B cell (primary cell): ENCODE data around the gene NT5M. TPM values are rescaled to one million over a fixed set of nuclear protein-coding genes. Genes with fewer than 3 reads are reported as not detected.

ENCODE experiments used
- ATAC-seq: fragments of 200-7000 bp; cut with Tn5 transposase; one replicate; pipeline ENCODE4 v1.10.0; 2021; ENCODE audit warnings: low read depth, mild to moderate bottlenecking, moderate number of reproducible peaks, moderate library complexity
- CTCF ChIA-PET: fragments of 350-600 bp; sonication (Branson Sonifier 250); formaldehyde crosslinking; loops from one replicate; lab custom pipeline; 2021; ENCODE audit warnings: antibody characterized with exemption, inconsistent platforms; lab: Charles Lee
- POLR2A ChIA-PET: fragments of 350-600 bp; sonication (Branson Sonifier 250); formaldehyde crosslinking; loops from one replicate; lab custom pipeline; 2021; ENCODE audit warnings: antibody characterized with exemption; lab: Charles Lee
- DNase-seq: peaks from one replicate; pipeline ENCODE4 v3.0.0; 2013
- H2AFZ ChIP-seq: 2 replicates; pipeline ENCODE4 v1.6.1; 2012; ENCODE audit warnings: mild to moderate bottlenecking, low read depth, low read length; ENCODE audit not compliant: insufficient read depth, poor library complexity, severe bottlenecking
- H3K27ac ChIP-seq, 2 donors: 1 replicate in 1 of 2; 2 replicates in 1 of 2; pipeline ENCODE4 v1.5.1; 2012 to 2013; ENCODE audit warnings: low read length in 2 of 2, mild to moderate bottlenecking in 2 of 2, moderate library complexity in 1 of 2
- H3K27me3 ChIP-seq, 4 experiments: fragments of 200-600 bp in 1 of 4; sonication (generic) in 1 of 4; replicated peaks in 1 of 4; 1 replicate in 2 of 4; 2 replicates in 2 of 4; pipeline versions ENCODE4 v1.6.1 to v1.7.0; 2013 to 2016; ENCODE audit warnings: low read length in 3 of 4, mild to moderate bottlenecking in 2 of 4, mixed read lengths in 1 of 4, moderate library complexity in 1 of 4; ENCODE audit not compliant: insufficient read depth in 4 of 4, control insufficient read depth in 3 of 4; ENCODE audit errors: control extremely low read depth in 1 of 4
- H3K36me3 ChIP-seq, 2 experiments: replicated peaks in 1 of 2; 1 replicate in 1 of 2; 2 replicates in 1 of 2; pipeline versions ENCODE4 v1.6.1 to v1.7.1; 2013; ENCODE audit warnings: low read length in 1 of 2; ENCODE audit not compliant: insufficient read depth in 2 of 2, control insufficient read depth in 1 of 2; ENCODE audit errors: control extremely low read depth in 1 of 2, extremely low read depth in 1 of 2
- H3K4me1 ChIP-seq, 2 donors: fragments of 200-600 bp in 1 of 2; sonication (generic) in 1 of 2; 1 replicate in 1 of 2; 2 replicates in 1 of 2; pipeline versions ENCODE4 v1.5.1 to v1.6.1; 2013 to 2017; ENCODE audit warnings: low read length in 2 of 2; ENCODE audit not compliant: control insufficient read depth in 2 of 2, insufficient read depth in 2 of 2
- H3K4me2 ChIP-seq: replicated peaks from 2 replicates; pipeline ENCODE3; 2012; ENCODE audit warnings: mild to moderate bottlenecking, low read depth, low read length; ENCODE audit not compliant: poor library complexity, severe bottlenecking
- H3K4me3 ChIP-seq, 5 experiments: fragments of 200-600 bp in 1 of 5; sonication (generic) in 1 of 5; 1 replicate in 3 of 5; 2 replicates in 2 of 5; pipeline versions ENCODE4 v1.5.1 to v1.7.0; 2011 to 2016; ENCODE audit warnings: low read length in 4 of 5, mild to moderate bottlenecking in 4 of 5, low read depth in 2 of 5, control low read depth in 1 of 5, moderate library complexity in 1 of 5; ENCODE audit not compliant: insufficient read depth in 1 of 5; ENCODE audit errors: control extremely low read depth in 1 of 5, extremely low read depth in 1 of 5
- H3K79me2 ChIP-seq: fragments of 200-600 bp; sonication (generic); one replicate; pipeline ENCODE4 v1.6.0; 2016; ENCODE audit warnings: low read length; ENCODE audit not compliant: control insufficient read depth, insufficient read depth
- H3K9ac ChIP-seq: fragments of 200-600 bp; sonication (generic); 2 replicates; pipeline ENCODE4 v1.6.1; 2017; ENCODE audit warnings: mild to moderate bottlenecking, low read length, moderate library complexity
- H3K9me3 ChIP-seq, 3 donors: one replicate each; pipeline versions ENCODE4 v1.6.1 to v1.7.1; 2013; ENCODE audit warnings: low read length in 2 of 3; ENCODE audit not compliant: control insufficient read depth in 2 of 3, insufficient read depth in 1 of 3; ENCODE audit errors: control extremely low read depth in 1 of 3
- H4K20me1 ChIP-seq: 2 replicates; pipeline ENCODE4 v1.6.0; 2012; ENCODE audit warnings: mild to moderate bottlenecking, low read length; ENCODE audit not compliant: insufficient read depth, control insufficient read depth, poor library complexity, severe bottlenecking
- H3K27ac Mint-ChIP-seq: one replicate; pipeline ENCODE4 v1.8.0; 2021; ENCODE audit warnings: mixed read lengths
- H3K27me3 Mint-ChIP-seq: one replicate; pipeline ENCODE4 v1.8.0; 2021; ENCODE audit warnings: mixed read lengths
- H3K4me1 Mint-ChIP-seq: one replicate; pipeline ENCODE4 v1.8.0; 2021; ENCODE audit warnings: mixed read lengths
- H3K4me3 Mint-ChIP-seq: one replicate; pipeline ENCODE4 v1.8.0; 2021; ENCODE audit warnings: mixed read lengths
- H3K9me3 Mint-ChIP-seq: one replicate; pipeline ENCODE4 v1.8.0; 2022; ENCODE audit warnings: mixed read lengths; ENCODE audit not compliant: insufficient read depth
- EZH2 ChIP-seq: IDR thresholded peaks from 2 replicates; pipeline ENCODE4 v1.6.1; 2012; ENCODE audit warnings: borderline replicate concordance, low read depth, mild to moderate bottlenecking, moderate library complexity, low read length; ENCODE audit not compliant: insufficient read depth, poor library complexity, severe bottlenecking
- WGBS: methylation state at CpG from one replicate; pipeline ENCODE4 v1.1.5; 2013; ENCODE audit warnings: missing lambda C conversion rate; ENCODE audit not compliant: insufficient coverage; 5-methylcytosine and 5-hydroxymethylcytosine counted together
- intact Hi-C: fragments of 100-400 bp; cut with micrococcal nuclease; formaldehyde crosslinking; loops from one replicate; pipeline ENCODE4 v1.10.0; 2022
- polyA plus RNA-seq: library from polyadenylated mRNA; depleted of rRNA; stranded (reverse); fragments of >200 nt; gene quantifications from 2 replicates; pipeline ENCODE4 v1.2.3, GENCODE V29; 2012
- total RNA-seq, 2 donors: library from RNA; stranded (reverse); fragments of 120-200 nt in 1 of 2; gene quantifications; 1 replicate in 1 of 2; 2 replicates in 1 of 2; pipeline versions ENCODE4 v1.2.3 to v1.2.4, GENCODE V29; 2013 to 2022
- TF ChIP-seq, protein P1 (sequence below): fragments of 200-600 bp; IDR thresholded peaks from one replicate; pipeline ENCODE4 v1.8.0; 2022; ENCODE audit warnings: antibody characterized with exemption, mild to moderate bottlenecking

The NT5M gene
- total and polyA plus RNA-seq, 2 donors (not counting 1 experiment from before 2014, with no cell fraction given) = 0.40 to 0.47 TPM

DNA sequence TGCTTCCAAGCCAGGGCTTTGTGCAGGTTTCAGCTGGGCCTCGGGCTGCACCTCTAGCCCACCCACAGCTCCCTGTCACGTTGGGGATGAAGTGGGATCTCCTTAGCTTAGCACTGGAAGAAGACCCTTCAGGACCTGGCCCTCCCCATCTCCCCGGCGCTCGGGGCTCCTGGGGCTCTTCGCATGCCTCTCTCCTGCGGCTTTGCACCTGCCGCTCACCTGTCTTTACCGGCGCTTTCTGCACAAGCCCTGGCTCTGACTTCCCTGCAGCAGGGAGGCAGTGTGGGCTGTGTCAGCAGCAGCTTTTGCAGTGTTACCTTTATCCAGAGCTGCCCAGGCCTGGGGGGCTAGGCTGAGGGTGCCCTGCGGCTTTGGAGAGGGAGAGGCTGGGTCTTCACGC lies 52.3 kb downstream of the NT5M start:
- ATAC-seq (no peak), DNase-seq (no peak)
- ChIA-PET CTCF (interaction anchor here (0.6 to 9.0 kb wide), 25 partner anchors 9 to 564 kb away, joined by 3 to 124 read pairs (median 4); partner anchors contain the start of genes PEMT and RASD1), POLR2A (no interaction called here)
- no peaks in the 10 kb centered on the region for H3K79me2 ChIP-seq
- no peak overlapping the region for H2AFZ ChIP-seq
- Mint-ChIP-seq H3K4me1 (peaks cover 4% of the 10 kb centered on the region), H3K27ac (no peak overlapping the region), H3K9me3 (peaks cover 3% of the 10 kb centered on the region), H3K4me3 (no peak overlapping the region), H3K27me3 (no peaks in the 10 kb centered on the region)
- H3K9me3 ChIP-seq = peaks cover 0 to 2% (median 0%) of the 10 kb centered on the region in 3 donors
- peaks cover 3 to 7% of the 10 kb centered on the region in 2 donors for H3K4me1 ChIP-seq
- H3K4me2 ChIP-seq = peak overlapping the region; percentile 16
- no peak for TF ChIP-seq EZH2
- TF ChIP-seq, protein P1, sequence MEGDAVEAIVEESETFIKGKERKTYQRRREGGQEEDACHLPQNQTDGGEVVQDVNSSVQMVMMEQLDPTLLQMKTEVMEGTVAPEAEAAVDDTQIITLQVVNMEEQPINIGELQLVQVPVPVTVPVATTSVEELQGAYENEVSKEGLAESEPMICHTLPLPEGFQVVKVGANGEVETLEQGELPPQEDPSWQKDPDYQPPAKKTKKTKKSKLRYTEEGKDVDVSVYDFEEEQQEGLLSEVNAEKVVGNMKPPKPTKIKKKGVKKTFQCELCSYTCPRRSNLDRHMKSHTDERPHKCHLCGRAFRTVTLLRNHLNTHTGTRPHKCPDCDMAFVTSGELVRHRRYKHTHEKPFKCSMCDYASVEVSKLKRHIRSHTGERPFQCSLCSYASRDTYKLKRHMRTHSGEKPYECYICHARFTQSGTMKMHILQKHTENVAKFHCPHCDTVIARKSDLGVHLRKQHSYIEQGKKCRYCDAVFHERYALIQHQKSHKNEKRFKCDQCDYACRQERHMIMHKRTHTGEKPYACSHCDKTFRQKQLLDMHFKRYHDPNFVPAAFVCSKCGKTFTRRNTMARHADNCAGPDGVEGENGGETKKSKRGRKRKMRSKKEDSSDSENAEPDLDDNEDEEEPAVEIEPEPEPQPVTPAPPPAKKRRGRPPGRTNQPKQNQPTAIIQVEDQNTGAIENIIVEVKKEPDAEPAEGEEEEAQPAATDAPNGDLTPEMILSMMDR = no peak
- intact Hi-C loops = loop anchor here (1.0 to 5.0 kb wide), 3 partner anchors 85 to 562 kb away; no protein-coding TSS in a partner anchor
- H3K9ac ChIP-seq = no peak overlapping the region
- H3K27me3 ChIP-seq = no peaks in the 10 kb centered on the region
- H3K27ac ChIP-seq = no peak overlapping the region
- H4K20me1 ChIP-seq = no peaks in the 10 kb centered on the region
- WGBS = 88% methylated on average over 12 of the region's 12 CpGs
- no peak overlapping the region for H3K4me3 ChIP-seq
- no peaks in the 10 kb centered on the region for H3K36me3 ChIP-seq

DNA sequence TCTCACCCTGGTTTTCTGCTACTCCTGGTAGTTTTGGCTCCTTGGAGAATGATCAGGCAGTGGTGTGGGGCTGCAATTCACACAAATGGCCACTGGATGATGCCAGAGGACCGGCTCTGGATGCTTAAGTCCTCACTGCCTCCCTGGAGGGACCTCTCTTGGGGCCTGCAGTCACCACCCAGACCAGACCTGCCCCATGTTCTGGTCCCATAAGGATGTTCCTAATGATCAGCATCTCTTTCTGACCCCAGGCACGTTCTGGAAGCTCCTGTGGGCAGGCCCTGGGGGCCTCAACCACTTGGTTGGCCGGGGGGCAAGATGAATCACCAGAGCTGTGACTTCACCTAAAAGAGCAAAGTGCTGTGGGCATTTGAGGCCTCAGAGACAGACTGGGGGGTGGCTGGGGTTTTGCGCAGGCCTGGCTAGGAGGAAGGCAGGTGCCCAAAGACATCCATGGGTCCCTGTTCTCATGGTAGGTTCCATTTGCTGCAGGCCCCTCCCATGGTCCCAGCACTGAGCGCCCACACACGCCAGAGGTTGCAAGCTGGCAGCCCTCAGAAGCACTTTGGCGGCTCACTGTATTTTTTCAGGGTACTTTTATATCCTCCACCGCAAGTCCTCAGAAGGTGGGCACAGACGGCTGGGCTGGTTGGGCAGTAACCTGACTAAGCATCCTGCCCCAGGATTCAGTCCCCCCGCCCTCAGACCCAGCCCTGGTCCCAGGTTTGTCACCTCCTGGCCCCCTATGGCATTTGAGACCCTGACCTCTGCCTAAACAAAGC lies 53.2 kb downstream of the NT5M start:
- ChIA-PET POLR2A (interaction anchor here (0.5 kb wide), 1 partner anchor 88 kb away, joined by 3 read pairs; no protein-coding TSS in a partner anchor), CTCF (interaction anchor here (0.8 to 9.0 kb wide), 8 partner anchors 10 to 285 kb away, joined by 3 to 124 read pairs (median 8); partner anchors contain the start of gene RASD1)
- no peaks in the 10 kb centered on the region for H3K36me3 ChIP-seq
- no peaks in the 10 kb centered on the region for H3K27me3 ChIP-seq
- Mint-ChIP-seq H3K27ac (no peak overlapping the region), H3K4me3 (no peak overlapping the region), H3K9me3 (peaks cover 3% of the 10 kb centered on the region), H3K4me1 (peaks cover 4% of the 10 kb centered on the region), H3K27me3 (peaks cover 4% of the 10 kb centered on the region)
- peaks cover 0 to 7% (median 0%) of the 10 kb centered on the region in 3 donors for H3K9me3 ChIP-seq
- peaks cover 3 to 7% of the 10 kb centered on the region in 2 donors for H3K4me1 ChIP-seq
- no peak overlapping the region for H3K4me2 ChIP-seq
- no peak overlapping the region for H2AFZ ChIP-seq
- no peak overlapping the region for H3K27ac ChIP-seq
- H3K4me3 ChIP-seq = no peak overlapping the region
- DNase-seq (peak; percentile 79), ATAC-seq (peak; percentile 87)
- H3K79me2 ChIP-seq = no peaks in the 10 kb centered on the region
- intact Hi-C loops = loop anchor here (1.0 to 5.0 kb wide), 2 partner anchors 140 to 561 kb away; partner anchors contain the start of gene RASD1
- no peak overlapping the region for H3K9ac ChIP-seq
- no peak for TF ChIP-seq EZH2
- TF ChIP-seq, protein P1 = peak; percentile 93
- H4K20me1 ChIP-seq = no peaks in the 10 kb centered on the region
- 57% methylated on average over 10 of the region's 10 CpGs for WGBS
